ENCODE measurements around the gene NKPD1. TPM values are rescaled to one million over a fixed set of nuclear protein-coding genes. Genes with fewer than 3 reads are reported as not detected.

The NKPD1 gene
- total RNA-seq, 1 donor from 2014 or later, result not detected

- H3K4me3 Mint-ChIP-seq (ENCODE audit: unreplicated experiment), result no peak overlapping the region
- no peak overlapping the region for H3K27ac Mint-ChIP-seq (ENCODE audit: unreplicated experiment)
These were observed 834 bp downstream of the NKPD1 start for GRCh38 chr19:45159971-45160324.

GRCh38 chr19:45159210-45159970, 1.4 kb downstream of the NKPD1 start:
- TF ChIP-seq CTCF (IDR thresholded peaks at IDR 0.05; ENCODE audit: insufficient read depth, low read depth, low read length) (no peak), EZH2 (IDR thresholded peaks at IDR 0.05; ENCODE audit: insufficient read depth, low read length) (no peak)
- H3K4me2 ChIP-seq (ENCODE audit: low read length), result no peak overlapping the region
- Mint-ChIP-seq H3K36me3 (ENCODE audit: low read depth, unreplicated experiment) (peaks cover 7% of the 10 kb centered on the region), H3K9me3 (ENCODE audit: unreplicated experiment) (peaks cover under 1% of the 10 kb centered on the region), H3K27ac (ENCODE audit: unreplicated experiment) (no peak overlapping the region), H3K4me1 (ENCODE audit: low read depth, unreplicated experiment) (peaks cover under 1% of the 10 kb centered on the region), H3K27me3 (ENCODE audit: low read depth, unreplicated experiment) (peaks cover 27% of the 10 kb centered on the region), H3K4me3 (ENCODE audit: unreplicated experiment) (no peak overlapping the region)
- H2AFZ ChIP-seq (ENCODE audit: low read depth, low read length), result no peak overlapping the region
- no peak overlapping the region for H3K27ac ChIP-seq (ENCODE audit: low read depth, low read length)
- H3K9ac ChIP-seq (ENCODE audit: low read length), result no peak overlapping the region
- DNase-seq (ENCODE audit: low read depth) (no peak), FAIRE-seq (no peak)
- H3K4me3 ChIP-seq (ENCODE audit: insufficient read depth, low read depth, low read length), result no peak overlapping the region
- no peaks in the 10 kb centered on the region for H3K9me3 ChIP-seq (ENCODE audit: insufficient read depth, low read depth, low read length)
- H3K36me3 ChIP-seq (ENCODE audit: insufficient read depth, low read length), result no peaks in the 10 kb centered on the region
- no peaks in the 10 kb centered on the region for H3K79me2 ChIP-seq (ENCODE audit: insufficient read depth, low read length)
- peaks cover 6% of the 10 kb centered on the region for H4K20me1 ChIP-seq (ENCODE audit: insufficient read depth, low read length)
- H3K27me3 ChIP-seq (ENCODE audit: insufficient read depth, low read length), result peaks cover 2% of the 10 kb centered on the region
- peaks cover 4% of the 10 kb centered on the region for H3K4me1 ChIP-seq (ENCODE audit: insufficient read depth, low read length)

More at GRCh38 chr19:45159971-45160324, 834 bp downstream of the NKPD1 start:
- Histone ChIP-seq H2AFZ (ENCODE audit: low read depth, low read length) (no peak overlapping the region), H3K9me3 (ENCODE audit: insufficient read depth, low read depth, low read length) (no peaks in the 10 kb centered on the region), H3K4me3 (ENCODE audit: insufficient read depth, low read depth, low read length) (no peak overlapping the region), H3K27ac (ENCODE audit: low read depth, low read length) (no peak overlapping the region), H3K9ac (ENCODE audit: low read length) (no peak overlapping the region), H4K20me1 (ENCODE audit: insufficient read depth, low read length) (peaks cover 4% of the 10 kb centered on the region), H3K79me2 (ENCODE audit: insufficient read depth, low read length) (no peaks in the 10 kb centered on the region), H3K4me2 (ENCODE audit: low read length) (no peak overlapping the region), H3K4me1 (ENCODE audit: insufficient read depth, low read length) (peaks cover 7% of the 10 kb centered on the region), H3K27me3 (ENCODE audit: insufficient read depth, low read length) (peaks cover 2% of the 10 kb centered on the region), H3K36me3 (ENCODE audit: insufficient read depth, low read length) (no peaks in the 10 kb centered on the region)
- DNase-seq (ENCODE audit: low read depth), result no peak
- Mint-ChIP-seq H3K4me1 (ENCODE audit: low read depth, unreplicated experiment) (no peaks in the 10 kb centered on the region), H3K9me3 (ENCODE audit: unreplicated experiment) (no peaks in the 10 kb centered on the region), H3K36me3 (ENCODE audit: low read depth, unreplicated experiment) (peaks cover 6% of the 10 kb centered on the region), H3K27me3 (ENCODE audit: low read depth, unreplicated experiment) (peaks cover 27% of the 10 kb centered on the region)
- TF ChIP-seq EZH2 (IDR thresholded peaks at IDR 0.05; ENCODE audit: insufficient read depth, low read length), result no peak
- no peak for TF ChIP-seq CTCF (IDR thresholded peaks at IDR 0.05; ENCODE audit: insufficient read depth, low read depth, low read length)
- FAIRE-seq, result no peak

All from astrocyte (in vitro differentiated cells and primary cell).